KMS-11 (cell line): Measurements from ENCODE around the gene SPATA2.

Experiments used
- H2AFZ ChIP-seq: fragments of 200-600 bp; sonication (generic); 2 replicates; pipeline ENCODE4 v1.6.1; 2016; ENCODE audit warnings: antibody characterized with exemption, mixed run types, low read depth
- H3K27ac ChIP-seq: fragments of 200-600 bp; sonication (generic); 2 replicates; pipeline ENCODE4 v1.6.1; 2016; ENCODE audit warnings: mild to moderate bottlenecking, mixed run types
- H3K27me3 ChIP-seq: fragments of 200-600 bp; sonication (generic); 2 replicates; pipeline ENCODE4 v1.6.1; 2017; ENCODE audit warnings: mild to moderate bottlenecking, low read depth, mixed run types, moderate library complexity; ENCODE audit not compliant: insufficient read depth
- H3K36me3 ChIP-seq: fragments of 200-600 bp; sonication (generic); 2 replicates; pipeline ENCODE4 v1.6.1; 2017; ENCODE audit warnings: mild to moderate bottlenecking, mixed run types; ENCODE audit not compliant: insufficient read depth
- H3K4me1 ChIP-seq: fragments of 200-600 bp; sonication (generic); 2 replicates; pipeline ENCODE4 v1.6.1; 2016; ENCODE audit warnings: mild to moderate bottlenecking, low read depth, mixed run types; ENCODE audit not compliant: poor library complexity, severe bottlenecking
- H3K4me2 ChIP-seq: fragments of 200-600 bp; sonication (generic); 2 replicates; pipeline ENCODE4 v1.7.0; 2016; ENCODE audit warnings: mild to moderate bottlenecking, mixed run types
- H3K4me3 ChIP-seq: fragments of 200-600 bp; sonication (generic); IDR thresholded peaks from 2 replicates; pipeline ENCODE4 v1.6.1; 2017; ENCODE audit warnings: low read depth, low read length, mixed read lengths; ENCODE audit not compliant: insufficient read depth
- H3K79me2 ChIP-seq: fragments of 200-600 bp; sonication (generic); 2 replicates; pipeline ENCODE4 v1.6.1; 2016; ENCODE audit warnings: low read depth, mixed run types; ENCODE audit not compliant: insufficient read depth
- H3K9ac ChIP-seq: fragments of 200-600 bp; sonication (generic); 2 replicates; pipeline ENCODE4 v1.6.1; 2016; ENCODE audit warnings: mild to moderate bottlenecking, mixed run types
- H4K20me1 ChIP-seq: fragments of 200-600 bp; sonication (generic); 2 replicates; pipeline ENCODE4 v1.6.1; 2016; ENCODE audit warnings: mild to moderate bottlenecking, mixed run types; ENCODE audit not compliant: insufficient read depth
- TF ChIP-seq, protein P1 (sequence below): fragments of 200-600 bp; sonication (generic); conservative IDR thresholded peaks from 2 replicates; pipeline ENCODE4 v1.6.1; 2017; ENCODE audit warnings: low read depth, mild to moderate bottlenecking, antibody characterized with exemption, low read length, moderate library complexity, mixed read lengths

SPATA2 gene

GRCh38 chr20:49955167-49955566, 39.8 kb upstream of the SPATA2 start:
- Histone ChIP-seq H3K4me3 (no peak overlapping the region), H3K36me3 (peaks cover 7% of the 10 kb centered on the region; the same call in 1 of the 2 replicates), H4K20me1 (no peaks in the 10 kb centered on the region), H3K27ac (no peak overlapping the region), H3K4me2 (no peak overlapping the region), H3K27me3 (no peaks in the 10 kb centered on the region), H3K9ac (no peak overlapping the region), H2AFZ (no peak overlapping the region), H3K4me1 (no peaks in the 10 kb centered on the region), H3K79me2 (no peaks in the 10 kb centered on the region)
- TF ChIP-seq, protein P1, sequence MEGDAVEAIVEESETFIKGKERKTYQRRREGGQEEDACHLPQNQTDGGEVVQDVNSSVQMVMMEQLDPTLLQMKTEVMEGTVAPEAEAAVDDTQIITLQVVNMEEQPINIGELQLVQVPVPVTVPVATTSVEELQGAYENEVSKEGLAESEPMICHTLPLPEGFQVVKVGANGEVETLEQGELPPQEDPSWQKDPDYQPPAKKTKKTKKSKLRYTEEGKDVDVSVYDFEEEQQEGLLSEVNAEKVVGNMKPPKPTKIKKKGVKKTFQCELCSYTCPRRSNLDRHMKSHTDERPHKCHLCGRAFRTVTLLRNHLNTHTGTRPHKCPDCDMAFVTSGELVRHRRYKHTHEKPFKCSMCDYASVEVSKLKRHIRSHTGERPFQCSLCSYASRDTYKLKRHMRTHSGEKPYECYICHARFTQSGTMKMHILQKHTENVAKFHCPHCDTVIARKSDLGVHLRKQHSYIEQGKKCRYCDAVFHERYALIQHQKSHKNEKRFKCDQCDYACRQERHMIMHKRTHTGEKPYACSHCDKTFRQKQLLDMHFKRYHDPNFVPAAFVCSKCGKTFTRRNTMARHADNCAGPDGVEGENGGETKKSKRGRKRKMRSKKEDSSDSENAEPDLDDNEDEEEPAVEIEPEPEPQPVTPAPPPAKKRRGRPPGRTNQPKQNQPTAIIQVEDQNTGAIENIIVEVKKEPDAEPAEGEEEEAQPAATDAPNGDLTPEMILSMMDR = no peak

DNA sequence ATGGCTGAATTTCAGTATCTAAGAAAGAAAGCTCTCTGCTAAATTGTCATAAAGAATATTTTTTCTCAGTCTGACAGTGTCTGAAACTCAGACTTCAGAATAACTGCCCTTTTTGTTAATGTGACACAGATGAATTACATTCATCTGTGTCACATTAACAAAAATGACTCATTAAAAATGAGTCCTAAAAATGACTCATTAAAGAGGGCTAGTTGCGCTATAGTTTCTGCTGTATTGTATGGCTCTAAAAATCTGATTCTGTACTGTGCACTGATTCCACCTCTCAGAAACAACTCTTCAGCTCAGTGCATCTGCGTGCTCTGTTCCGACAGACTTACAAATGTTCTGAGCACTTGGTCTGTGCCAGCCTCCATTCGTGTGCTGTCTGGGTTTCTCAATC, 35.8 kb upstream of the SPATA2 start:
- no peak overlapping the region for H2AFZ ChIP-seq

DNA sequence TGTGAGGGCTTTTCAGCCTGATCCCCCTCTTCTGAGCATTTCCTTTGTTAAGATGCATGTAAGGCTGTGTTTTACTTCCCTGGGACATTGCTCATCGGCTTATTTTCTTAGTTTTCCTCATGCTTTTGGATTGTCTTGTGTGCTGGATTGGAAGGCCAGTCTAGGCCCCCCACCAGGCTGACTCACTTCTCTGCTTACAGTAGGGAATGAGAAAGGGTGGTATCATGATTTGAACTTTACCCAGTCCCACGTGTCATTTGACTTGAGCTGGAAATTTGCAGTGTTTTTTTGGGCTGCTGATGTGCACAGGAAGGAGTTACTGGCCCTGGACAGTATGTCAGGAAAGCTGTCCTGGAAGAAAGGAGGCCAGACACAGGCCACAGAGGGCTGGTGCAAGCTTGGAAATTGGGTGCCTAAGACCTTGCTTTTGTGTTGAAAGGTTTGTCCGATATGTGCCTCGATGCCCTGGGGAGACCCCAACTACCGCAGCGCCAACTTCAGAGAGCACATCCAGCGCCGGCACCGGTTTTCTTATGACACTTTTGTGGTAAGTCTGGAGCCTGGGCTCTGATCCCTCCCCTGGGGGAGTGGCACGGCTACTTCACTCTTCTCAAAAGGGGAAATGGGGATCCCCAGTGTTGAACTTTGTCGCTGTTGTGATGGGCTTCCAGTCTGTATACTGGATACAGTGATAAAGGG, 33.6 kb upstream of the SPATA2 start:
- H3K27ac ChIP-seq = no peak overlapping the region
- H3K4me2 ChIP-seq = no peak overlapping the region
- peaks cover 4% of the 10 kb centered on the region; the same call in 1 of the 2 replicates for H4K20me1 ChIP-seq
- H3K36me3 ChIP-seq = peaks cover 25% of the 10 kb centered on the region; the same call in 1 of the 2 replicates
- TF ChIP-seq, protein P1 = no peak
- H3K4me3 ChIP-seq = no peak overlapping the region
- no peak overlapping the region for H2AFZ ChIP-seq
- H3K79me2 ChIP-seq = peaks cover 12% of the 10 kb centered on the region; the same call in 1 of the 2 replicates
- H3K9ac ChIP-seq = no peak overlapping the region
- no peaks in the 10 kb centered on the region for H3K4me1 ChIP-seq
- no peaks in the 10 kb centered on the region for H3K27me3 ChIP-seq

More for the DNA sequence above, 35.8 kb upstream of the SPATA2 start:
- H3K4me3 ChIP-seq = no peak overlapping the region
- H3K4me1 ChIP-seq = no peaks in the 10 kb centered on the region
- TF ChIP-seq, protein P1 = no peak
- H3K9ac ChIP-seq = no peak overlapping the region
- H3K27me3 ChIP-seq = no peaks in the 10 kb centered on the region
- peaks cover 4% of the 10 kb centered on the region; the same call in 1 of the 2 replicates for H4K20me1 ChIP-seq
- no peaks in the 10 kb centered on the region; the same call in 1 of the 2 replicates for H3K79me2 ChIP-seq
- H3K36me3 ChIP-seq = peaks cover 22% of the 10 kb centered on the region; the same call in 1 of the 2 replicates
- H3K27ac ChIP-seq = no peak overlapping the region
- no peak overlapping the region for H3K4me2 ChIP-seq

DNA sequence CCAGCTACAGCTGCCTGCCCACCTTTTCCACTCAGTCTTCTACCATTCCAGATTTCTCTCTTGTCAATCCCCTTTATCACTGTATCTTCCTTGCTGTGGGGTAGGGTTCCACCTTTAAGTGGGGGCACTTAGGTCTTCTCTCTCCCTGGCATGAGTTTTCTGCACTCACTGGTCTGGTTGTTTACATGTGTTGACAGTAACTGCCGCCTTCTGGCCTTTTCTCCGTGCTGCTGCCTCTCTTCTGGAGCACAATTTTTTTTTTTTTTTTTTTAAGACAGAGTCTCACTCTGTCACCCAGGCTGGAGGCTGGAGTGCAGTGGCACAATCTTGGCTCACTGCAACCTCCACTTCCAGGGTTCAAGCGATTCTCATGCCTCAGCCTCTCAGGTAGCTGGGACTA, 32.8 kb upstream of the SPATA2 start:
- Histone ChIP-seq H3K27ac (no peak overlapping the region), H3K4me1 (peaks cover 2% of the 10 kb centered on the region), H3K9ac (no peak overlapping the region), H3K4me3 (no peak overlapping the region), H3K79me2 (peaks cover 14% of the 10 kb centered on the region; the same call in 1 of the 2 replicates), H3K4me2 (no peak overlapping the region), H3K27me3 (no peaks in the 10 kb centered on the region), H3K36me3 (peaks cover 21% of the 10 kb centered on the region; the same call in 1 of the 2 replicates), H4K20me1 (peaks cover 4% of the 10 kb centered on the region; the same call in 1 of the 2 replicates), H2AFZ (no peak overlapping the region)
- TF ChIP-seq, protein P1 = no peak
